ENCODE measurements around the gene TBX2. TPM values are rescaled to one million over a fixed set of nuclear protein-coding genes. Genes with fewer than 3 reads are reported as not detected.

TBX2 gene
- total RNA-seq, 4 donors from 2014 or later, result 2.3 to 31.4 (median 8.2) TPM

GRCh38 chr17:61362852-61363600 is 36.6 kb upstream of the TBX2 start:
- no peaks in the 10 kb centered on the region for H3K9me3 ChIP-seq
- TF ChIP-seq POLR2A (IDR thresholded peaks at IDR 0.05) (no peak), CTCF (IDR thresholded peaks at IDR 0.05) (no peak)
- no peaks in the 10 kb centered on the region for H3K27me3 ChIP-seq
- no peaks in the 10 kb centered on the region for H3K36me3 ChIP-seq
- no peak overlapping the region for H3K27ac ChIP-seq
- no peak for DNase-seq
- no peaks in the 10 kb centered on the region for H3K4me1 ChIP-seq
- no peak overlapping the region for H3K4me3 ChIP-seq

- Histone ChIP-seq H3K36me3 (no peaks in the 10 kb centered on the region), H3K27me3 (no peaks in the 10 kb centered on the region), H3K9me3 (no peaks in the 10 kb centered on the region), H3K4me1 (no peaks in the 10 kb centered on the region), H3K27ac (no peak overlapping the region), H3K4me3 (no peak overlapping the region)
- TF ChIP-seq CTCF (IDR thresholded peaks at IDR 0.05) (no peak), POLR2A (IDR thresholded peaks at IDR 0.05) (no peak)
- DNase-seq, result no peak
Measured at GRCh38 chr17:61363601-61364462, 35.8 kb upstream of the TBX2 start.

GRCh38 chr17:61364463-61364846 is 35.2 kb upstream of the TBX2 start:
- Histone ChIP-seq H3K4me3 (no peak overlapping the region), H3K27ac (no peak overlapping the region), H3K36me3 (no peaks in the 10 kb centered on the region), H3K4me1 (no peaks in the 10 kb centered on the region), H3K27me3 (no peaks in the 10 kb centered on the region), H3K9me3 (no peaks in the 10 kb centered on the region)
- DNase-seq, result no peak
- TF ChIP-seq CTCF (IDR thresholded peaks at IDR 0.05) (no peak), POLR2A (IDR thresholded peaks at IDR 0.05) (no peak)

- H3K9me3 ChIP-seq, result no peaks in the 10 kb centered on the region
- no peaks in the 10 kb centered on the region for H3K4me1 ChIP-seq
- no peaks in the 10 kb centered on the region for H3K36me3 ChIP-seq
- H3K4me3 ChIP-seq, result no peak overlapping the region
- TF ChIP-seq CTCF (IDR thresholded peaks at IDR 0.05) (no peak), POLR2A (IDR thresholded peaks at IDR 0.05) (no peak)
- no peak overlapping the region for H3K27ac ChIP-seq
- DNase-seq, result no peak
- H3K27me3 ChIP-seq, result no peaks in the 10 kb centered on the region
Measured at GRCh38 chr17:61366076-61366714, 33.4 kb upstream of the TBX2 start.

GRCh38 chr17:61366715-61367413 is 32.8 kb upstream of the TBX2 start:
- no peaks in the 10 kb centered on the region for H3K27me3 ChIP-seq
- TF ChIP-seq CTCF (IDR thresholded peaks at IDR 0.05), result no peak
- no peak for TF ChIP-seq POLR2A (IDR thresholded peaks at IDR 0.05)
- no peak overlapping the region for H3K4me3 ChIP-seq
- no peak for DNase-seq
- H3K27ac ChIP-seq, result no peak overlapping the region
- no peaks in the 10 kb centered on the region for H3K9me3 ChIP-seq
- no peaks in the 10 kb centered on the region for H3K36me3 ChIP-seq
- no peaks in the 10 kb centered on the region for H3K4me1 ChIP-seq
